HEK293 (cell line): ENCODE results near the gene CASD1.

Experiments
- CTCF ChIP-seq: fragments of 450-650 bp; formaldehyde crosslinking; IDR thresholded peaks from 2 replicates; pipeline ENCODE4 v1.5.1; 2016; ENCODE audit warnings: missing biosample characterization, missing genetic modification characterization
- HIC1 ChIP-seq: fragments of 450-650 bp; formaldehyde crosslinking; IDR thresholded peaks from 2 replicates; pipeline ENCODE4 v1.5.1; 2016; ENCODE audit warnings: missing biosample characterization, missing genetic modification characterization
- MYNN ChIP-seq: fragments of 450-650 bp; formaldehyde crosslinking; IDR thresholded peaks from 2 replicates; pipeline ENCODE4 v1.5.1; 2016; ENCODE audit warnings: missing biosample characterization, missing genetic modification characterization, borderline replicate concordance
- PRDM6 ChIP-seq: fragments of 450-650 bp; formaldehyde crosslinking; IDR thresholded peaks from 2 replicates; pipeline ENCODE4 v1.5.1; 2017; ENCODE audit warnings: missing biosample characterization, missing genetic modification characterization
- SP2 ChIP-seq: fragments of 450-650 bp; formaldehyde crosslinking; IDR thresholded peaks from 2 replicates; pipeline ENCODE4 v1.5.1; 2016; ENCODE audit warnings: missing biosample characterization, missing genetic modification characterization

- no peak for TF ChIP-seq PRDM6 (tag by site-specific recombination)
- no peak for TF ChIP-seq CTCF
- no peak for TF ChIP-seq HIC1 (tag by site-specific recombination)
- no peak for TF ChIP-seq MYNN (tag by site-specific recombination)
- TF ChIP-seq SP2 (tag by site-specific recombination), result no peak
These were observed 57.8 kb downstream of the CASD1 start for GRCh38 chr7:94567396-94567795.
